A549 (cell line): ENCODE data around the gene SNAP25. TPM values are rescaled to one million over a fixed set of nuclear protein-coding genes. Genes with fewer than 3 reads are reported as not detected.

ENCODE experiments used
- polyA plus RNA-seq, 4 experiments: library from polyadenylated mRNA; depleted of rRNA in 3 of 4; stranded (reverse); fragments of >200 nt; fragmentation: RNase III in 1 of 4; extraction: RNeasy Plus Mini Kit Qiagen cat#74134 plus additional on column Dnase treatment in 1 of 4; gene quantifications; 2 replicates in 3 of 4; 3 replicates in 1 of 4; pipeline ENCODE4 v1.2.3, GENCODE V29; 2011 to 2017
- small RNA-seq, 6 experiments: library from RNA; depleted of rRNA; stranded (forward); fragments of <200 nt; gene quantifications; one replicate each; pipeline ENCODE3, GENCODE V24; 2012

Gene SNAP25
- polyA plus RNA-seq, 2 of the 4 experiments (the other 2 are of a cell fraction) = 39.6 to 53.6 TPM

Small RNA genes lying within 50 kb of the gene (small RNA-seq; reads per million reads assigned to genes)
- gene HIGD1AP15 = 0 reads per million in 6 experiments

Other genes with a start within 250 kb of the SNAP25 start
- gene ANKEF1, start 183.8 kb upstream of the SNAP25 start, polyA plus RNA-seq (2011; rRNA removed) = 19.7 and 21.2 TPM in 2 replicates
- gene ANKEF1, start 183.8 kb upstream of the SNAP25 start, polyA plus RNA-seq (2017; fragmentation: RNase III; extraction: RNeasy Plus Mini Kit Qiagen cat#74134 plus additional on column Dnase treatment) = 11.5 to 11.8 TPM (median 11.7 TPM) in 3 replicates
- 85.2 and 94.2 TPM in 2 replicates for gene MKKS, start 215.4 kb downstream of the SNAP25 start, polyA plus RNA-seq (2011; rRNA removed)
- gene MKKS, start 215.4 kb downstream of the SNAP25 start, polyA plus RNA-seq (2017; fragmentation: RNase III; extraction: RNeasy Plus Mini Kit Qiagen cat#74134 plus additional on column Dnase treatment) = 24.3 to 27.6 TPM (median 25.8 TPM) in 3 replicates
- gene SLX4IP, start 216.5 kb downstream of the SNAP25 start, polyA plus RNA-seq (2011; rRNA removed) = 7.5 and 8.0 TPM in 2 replicates
- 3.3 to 3.5 TPM (median 3.4 TPM) in 3 replicates for gene SLX4IP, start 216.5 kb downstream of the SNAP25 start, polyA plus RNA-seq (2017; fragmentation: RNase III; extraction: RNeasy Plus Mini Kit Qiagen cat#74134 plus additional on column Dnase treatment)